Trophoblast cell (in vitro differentiated cells and primary cell): ENCODE results near the gene FGF3.

ENCODE experiments used
- DNase-seq, 2 donors: peaks; one replicate each; pipeline ENCODE4 v3.0.0-alpha.2; 2016
- H2AFZ ChIP-seq: 2 replicates; pipeline ENCODE4 v1.6.1; 2013; ENCODE audit warnings: low read length, moderate library complexity, mild to moderate bottlenecking; ENCODE audit not compliant: insufficient read depth, poor library complexity
- H2AK5ac ChIP-seq: 2 replicates; pipeline ENCODE4 v1.6.1; 2013; ENCODE audit warnings: mild to moderate bottlenecking, low read length
- H2BK120ac ChIP-seq: 2 replicates; pipeline ENCODE4 v1.6.1; 2013; ENCODE audit warnings: low read length, mild to moderate bottlenecking, moderate library complexity; ENCODE audit not compliant: insufficient read depth, poor library complexity
- H2BK12ac ChIP-seq: 2 replicates; pipeline ENCODE4 v1.6.1; 2013; ENCODE audit warnings: mild to moderate bottlenecking, low read length, moderate library complexity
- H2BK5ac ChIP-seq: 2 replicates; pipeline ENCODE4 v1.6.1; 2013; ENCODE audit warnings: low read length, low read depth, moderate library complexity, mild to moderate bottlenecking; ENCODE audit not compliant: poor library complexity
- H3K14ac ChIP-seq: 2 replicates; pipeline ENCODE4 v1.6.1; 2013; ENCODE audit warnings: mild to moderate bottlenecking, low read length
- H3K18ac ChIP-seq: 2 replicates; pipeline ENCODE4 v1.6.1; 2013; ENCODE audit warnings: mild to moderate bottlenecking, low read length
- H3K23ac ChIP-seq: 2 replicates; pipeline ENCODE4 v1.6.1; 2013; ENCODE audit warnings: low read length
- H3K27ac ChIP-seq: 2 replicates; pipeline ENCODE4 v1.5.1; 2013; ENCODE audit warnings: low read depth, mild to moderate bottlenecking, inconsistent platforms, low read length, moderate library complexity
- H3K27me3 ChIP-seq: 2 replicates; pipeline ENCODE4 v1.6.1; 2013; ENCODE audit warnings: inconsistent platforms, mild to moderate bottlenecking, low read length, moderate library complexity; ENCODE audit not compliant: insufficient read depth
- H3K36me3 ChIP-seq, 2 experiments: 1 replicate in 1 of 2; 2 replicates in 1 of 2; pipeline ENCODE4 v1.6.1; 2013; ENCODE audit warnings: low read length in 2 of 2, mild to moderate bottlenecking in 2 of 2, moderate library complexity in 1 of 2; ENCODE audit not compliant: insufficient read depth in 2 of 2, control insufficient read depth in 1 of 2
- H3K4ac ChIP-seq: 2 replicates; pipeline ENCODE4 v1.6.1; 2013; ENCODE audit warnings: low read depth, mild to moderate bottlenecking, low read length, moderate library complexity
- H3K4me1 ChIP-seq, 2 experiments: 1 replicate in 1 of 2; 2 replicates in 1 of 2; pipeline ENCODE4 v1.6.1; 2013; ENCODE audit warnings: low read length in 2 of 2, mild to moderate bottlenecking in 2 of 2, moderate library complexity in 1 of 2; ENCODE audit not compliant: insufficient read depth in 2 of 2, control insufficient read depth in 1 of 2
- H3K4me2 ChIP-seq: 2 replicates; pipeline ENCODE4 v1.6.1; 2013; ENCODE audit warnings: inconsistent platforms, mild to moderate bottlenecking, low read length, moderate library complexity
- H3K4me3 ChIP-seq: 2 replicates; pipeline ENCODE4 v1.5.1; 2013; ENCODE audit warnings: mild to moderate bottlenecking, low read depth, low read length, inconsistent platforms
- H3K79me1 ChIP-seq: one replicate; pipeline ENCODE4 v1.6.1; 2013; ENCODE audit warnings: low read length
- H3K79me2 ChIP-seq: 2 replicates; pipeline ENCODE4 v1.6.1; 2013; ENCODE audit warnings: low read length, mild to moderate bottlenecking; ENCODE audit not compliant: control insufficient read depth, insufficient read depth, poor library complexity
- H3K9ac ChIP-seq: 2 replicates; pipeline ENCODE4 v1.6.1; 2013; ENCODE audit warnings: mild to moderate bottlenecking, low read length
- H3K9me3 ChIP-seq: 2 replicates; pipeline ENCODE4 v1.6.1; 2013; ENCODE audit warnings: low read depth, mild to moderate bottlenecking, control low read depth, inconsistent platforms, low read length; ENCODE audit not compliant: insufficient read depth
- H4K12ac ChIP-seq: 2 replicates; pipeline ENCODE4 v1.6.1; 2013; ENCODE audit warnings: low read depth, mild to moderate bottlenecking, low read length, moderate library complexity
- H4K8ac ChIP-seq: 2 replicates; pipeline ENCODE4 v1.6.1; 2013; ENCODE audit warnings: low read depth, mild to moderate bottlenecking, low read length, moderate library complexity
- H4K91ac ChIP-seq: one replicate; pipeline ENCODE4 v1.6.1; 2013; ENCODE audit warnings: low read depth, mild to moderate bottlenecking, low read length, moderate library complexity
- WGBS: extraction: QIAGEN DNeasy Blood & Tissue Kit; methylation state at CpG from one replicate; pipeline ENCODE4 v1.1.7; 2013; ENCODE audit warnings: missing lambda C conversion rate; ENCODE audit not compliant: insufficient read length, insufficient coverage; ENCODE audit errors: extremely low coverage; 5-methylcytosine and 5-hydroxymethylcytosine counted together

FGF3 gene

DNA sequence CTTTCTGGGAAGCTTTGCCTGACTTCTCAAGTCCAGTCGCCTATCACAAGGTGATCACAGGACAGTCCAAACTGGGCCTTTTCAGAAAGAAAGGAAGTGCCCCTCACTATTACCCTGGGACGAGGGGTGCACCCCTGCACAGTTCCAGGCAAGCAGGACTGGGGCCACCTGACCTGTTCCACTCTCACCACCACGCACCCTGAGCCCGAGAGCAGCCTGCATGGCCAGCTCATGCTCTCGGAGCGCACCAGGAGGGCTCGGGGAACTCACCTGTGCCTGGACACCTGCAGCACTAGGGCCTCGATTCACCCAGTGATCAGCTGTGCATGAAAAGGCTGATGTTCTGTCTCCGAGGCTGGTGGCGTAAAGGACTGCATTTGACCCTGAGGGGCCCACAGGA is 31.3 kb downstream of the FGF3 start:
- Histone ChIP-seq H4K8ac (no peak overlapping the region), H2BK120ac (no peak overlapping the region)
- no CpG with 5 or more reads among the region's 10 CpGs for WGBS

DNA sequence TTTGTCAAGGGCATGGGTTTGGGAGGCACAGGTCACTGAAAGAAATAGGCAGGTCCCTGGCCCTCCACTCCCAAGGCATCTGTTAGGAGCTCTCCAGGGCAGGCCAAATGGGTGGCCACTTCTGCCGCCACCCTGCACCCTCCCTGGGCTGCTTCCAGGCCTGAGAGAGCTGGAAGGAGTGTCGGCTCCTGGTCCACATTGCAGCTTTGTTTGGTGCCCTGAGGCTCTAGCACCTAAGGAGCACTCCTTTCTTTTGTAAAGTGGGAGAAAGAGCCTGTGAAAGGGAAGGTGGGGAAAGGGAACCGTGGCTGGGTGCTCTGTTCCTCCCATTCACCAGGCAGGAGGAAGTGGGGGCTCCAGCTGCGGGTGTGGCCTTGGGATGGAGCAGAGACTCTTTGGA is 31.8 kb downstream of the FGF3 start:
- no peak for DNase-seq
- Histone ChIP-seq H2BK5ac (no peak overlapping the region), H3K79me1 (no peaks in the 10 kb centered on the region), H3K27me3 (no peaks in the 10 kb centered on the region), H3K23ac (no peak overlapping the region), H3K4ac (no peak overlapping the region), H3K36me3 (no peaks in the 10 kb centered on the region), H3K18ac (no peak overlapping the region), H3K4me1 (no peaks in the 10 kb centered on the region), H3K14ac (no peak overlapping the region), H4K8ac (no peak overlapping the region), H3K79me2 (no peaks in the 10 kb centered on the region), H3K9me3 (peaks cover 3% of the 10 kb centered on the region), H3K4me2 (no peak overlapping the region), H3K4me3 (no peak overlapping the region), H2BK12ac (no peak overlapping the region), H3K9ac (no peak overlapping the region), H2AFZ (no peak overlapping the region), H3K27ac (no peak overlapping the region), H2AK5ac (no peak overlapping the region), H2BK120ac (no peak overlapping the region), H4K91ac (no peak overlapping the region), H4K12ac (no peak overlapping the region)
- WGBS, result no CpG with 5 or more reads among the region's 4 CpGs

More for the DNA sequence above, 31.3 kb downstream of the FGF3 start:
- Histone ChIP-seq H3K79me1 (no peaks in the 10 kb centered on the region), H2BK5ac (no peak overlapping the region), H3K79me2 (no peaks in the 10 kb centered on the region), H4K91ac (no peak overlapping the region), H3K4me3 (no peak overlapping the region), H2BK12ac (no peak overlapping the region), H3K9me3 (peaks cover 3% of the 10 kb centered on the region), H3K4me1 (no peaks in the 10 kb centered on the region), H3K4me2 (no peak overlapping the region), H3K14ac (no peak overlapping the region), H2AK5ac (no peak overlapping the region), H3K27me3 (no peaks in the 10 kb centered on the region), H3K23ac (no peak overlapping the region), H2AFZ (no peak overlapping the region), H3K36me3 (no peaks in the 10 kb centered on the region), H4K12ac (no peak overlapping the region), H3K18ac (no peak overlapping the region), H3K9ac (no peak overlapping the region), H3K27ac (no peak overlapping the region), H3K4ac (no peak overlapping the region)
- no peak for DNase-seq

GRCh38 chr11:69781241-69781640 is 38.0 kb downstream of the FGF3 start:
- Histone ChIP-seq H3K4me2 (no peak overlapping the region), H3K9me3 (peaks cover 3% of the 10 kb centered on the region), H3K4me3 (no peak overlapping the region), H3K9ac (no peak overlapping the region), H2AFZ (no peak overlapping the region), H4K91ac (no peak overlapping the region), H3K79me1 (no peaks in the 10 kb centered on the region), H4K8ac (no peak overlapping the region), H2BK120ac (no peak overlapping the region), H3K27ac (no peak overlapping the region), H3K4me1 (no peaks in the 10 kb centered on the region), H4K12ac (no peak overlapping the region), H2BK12ac (no peak overlapping the region), H3K79me2 (no peaks in the 10 kb centered on the region), H3K36me3 (no peaks in the 10 kb centered on the region), H2BK5ac (no peak overlapping the region), H3K14ac (no peak overlapping the region), H3K27me3 (peaks cover 7% of the 10 kb centered on the region), H2AK5ac (no peak overlapping the region), H3K4ac (no peak overlapping the region), H3K18ac (no peak overlapping the region), H3K23ac (no peak overlapping the region)
- no peak for DNase-seq
- no CpG with 5 or more reads among the region's 8 CpGs for WGBS

DNA sequence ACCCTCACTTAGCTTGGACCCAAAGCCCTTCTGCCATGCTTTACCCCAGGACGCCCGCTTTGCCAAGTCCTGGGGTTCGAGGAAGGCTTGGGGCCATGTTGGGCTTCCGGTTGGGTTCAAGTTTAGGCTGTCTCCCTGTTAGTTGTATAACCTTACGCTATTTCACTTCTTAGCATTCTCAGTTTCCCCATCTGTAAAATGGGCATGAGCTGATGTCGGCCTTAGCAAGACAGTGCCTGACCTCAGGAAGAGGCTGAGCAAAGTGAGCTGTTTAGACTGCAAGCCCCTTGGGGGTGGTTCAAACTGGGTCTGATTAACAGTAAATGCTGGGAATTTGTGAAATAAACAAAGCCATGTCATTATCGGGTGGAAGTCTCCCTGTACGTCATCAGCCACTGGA is 40.8 kb downstream of the FGF3 start:
- no peak overlapping the region for H4K8ac ChIP-seq
- H2BK12ac ChIP-seq, result no peak overlapping the region
- no peak overlapping the region for H4K12ac ChIP-seq
- H3K79me1 ChIP-seq, result no peaks in the 10 kb centered on the region
- no peak overlapping the region for H2BK5ac ChIP-seq
- no peak overlapping the region for H4K91ac ChIP-seq
- DNase-seq, result no peak
- H3K18ac ChIP-seq, result no peak overlapping the region
- no peak overlapping the region for H3K4me2 ChIP-seq
- H3K9ac ChIP-seq, result no peak overlapping the region
- H3K27ac ChIP-seq, result no peak overlapping the region
- no CpG with 5 or more reads among the region's 8 CpGs for WGBS
- peaks cover 36% of the 10 kb centered on the region for H3K27me3 ChIP-seq
- H3K9me3 ChIP-seq, result peaks cover 7% of the 10 kb centered on the region
- H2AK5ac ChIP-seq, result no peak overlapping the region
- H2AFZ ChIP-seq, result no peak overlapping the region
- no peak overlapping the region for H3K14ac ChIP-seq
- H3K4ac ChIP-seq, result no peak overlapping the region
- no peaks in the 10 kb centered on the region for H3K4me1 ChIP-seq
- H3K23ac ChIP-seq, result no peak overlapping the region
- no peak overlapping the region for H3K4me3 ChIP-seq
- H3K36me3 ChIP-seq, result no peaks in the 10 kb centered on the region
- H3K79me2 ChIP-seq, result no peaks in the 10 kb centered on the region
- H2BK120ac ChIP-seq, result no peak overlapping the region
